ENCODE data around the gene IER5. TPM values are rescaled to one million over a fixed set of nuclear protein-coding genes. Genes with fewer than 3 reads are reported as not detected.

The IER5 gene
- total and polyA plus RNA-seq, 2 of the 13 experiments (the other 11 are each of a cell fraction or from before 2014, with no cell fraction given) = 2.5 to 3.5 TPM

GRCh38 chr1:181126871-181127587 lies 38.5 kb downstream of the IER5 start (continued):
- no peak for TF ChIP-seq BCLAF1 (IDR thresholded peaks at IDR 0.05)
- no peak for TF ChIP-seq MXD3 (CRISPR knock-in tag; IDR thresholded peaks at IDR 0.05)
- TF ChIP-seq PATZ1 (CRISPR knock-in tag; IDR thresholded peaks at IDR 0.05) = no peak
- TF ChIP-seq TAF1 (CRISPR knock-in tag; IDR thresholded peaks at IDR 0.05) = no peak
- TF ChIP-seq ZBED4 (CRISPR knock-in tag; IDR thresholded peaks at IDR 0.05; ENCODE audit: borderline replicate concordance) = no peak
- no peak for TF ChIP-seq STAG1 (CRISPR knock-in tag; IDR thresholded peaks at IDR 0.05)
- TF ChIP-seq RFX5 (IDR thresholded peaks at IDR 0.05; ENCODE audit: low read depth, low read length) = no peak
- TF ChIP-seq FUBP1 (CRISPR knock-in tag; IDR thresholded peaks at IDR 0.05; ENCODE audit: borderline replicate concordance) = no peak
- TF ChIP-seq NFYC (CRISPR knock-in tag; IDR thresholded peaks at IDR 0.05) = no peak
- TF ChIP-seq CENPT (CRISPR knock-in tag; IDR thresholded peaks at IDR 0.05; ENCODE audit: low read depth) = no peak
- TF ChIP-seq SMAD9 (CRISPR knock-in tag; IDR thresholded peaks at IDR 0.05) = no peak
- TF ChIP-seq ZNF570 (CRISPR knock-in tag; IDR thresholded peaks at IDR 0.05; ENCODE audit: borderline replicate concordance) = no peak
- no peak for TF ChIP-seq ZIK1 (CRISPR knock-in tag; IDR thresholded peaks at IDR 0.05; ENCODE audit: borderline replicate concordance, low read depth)
- no peak for TF ChIP-seq ZBTB26 (CRISPR knock-in tag; IDR thresholded peaks at IDR 0.05; ENCODE audit: borderline replicate concordance)
